Femur (tissue), 1 donor: ENCODE measurements around the gene RFX1.

Experiments
- DNase-seq: peaks from one replicate; pipeline ENCODE4 v3.0.0-alpha.2; 2017

RFX1 gene

DNA sequence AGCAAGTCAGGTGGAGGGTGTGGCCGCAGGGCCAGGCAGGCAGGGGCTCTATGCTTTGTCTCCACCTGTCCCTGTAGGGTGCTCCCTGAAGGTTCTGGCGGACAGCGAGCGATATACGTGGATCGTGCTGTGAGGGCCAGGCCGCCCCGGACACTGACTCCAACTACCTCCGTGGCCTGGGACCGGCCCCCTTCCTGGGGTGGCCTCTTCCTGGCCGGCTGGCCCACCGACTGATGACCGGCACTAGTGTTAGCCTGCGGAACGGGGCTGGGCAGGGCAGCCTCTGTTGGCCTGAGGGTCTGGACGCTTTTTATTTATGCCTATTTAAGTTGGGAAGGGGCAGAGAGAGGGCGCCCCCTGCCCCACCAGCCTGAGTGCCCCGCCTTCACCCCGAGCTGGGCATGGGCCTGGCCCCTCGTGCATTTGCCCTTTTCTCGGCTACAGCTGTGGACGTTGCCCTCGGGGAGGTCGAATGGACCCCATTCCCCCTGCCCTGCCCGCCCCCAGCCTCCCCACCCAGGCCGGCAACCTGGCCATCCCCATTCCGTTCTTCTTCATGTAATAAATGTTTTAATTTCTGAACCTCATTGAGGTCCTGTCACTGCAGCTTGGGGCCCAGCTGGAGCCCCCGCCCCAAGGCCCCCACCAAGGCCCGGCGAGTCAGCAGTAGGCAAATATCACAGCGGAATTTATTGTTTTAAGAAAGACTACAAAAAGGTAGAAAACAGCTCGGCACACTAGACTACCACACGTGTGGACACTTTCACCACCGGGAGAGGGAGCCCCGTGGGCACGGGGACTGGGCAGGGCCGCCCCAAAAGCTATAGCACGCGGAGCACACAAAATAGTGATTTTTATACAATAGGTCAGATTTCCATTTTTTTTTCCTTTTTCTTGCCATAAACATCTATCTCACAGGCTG lies 45.0 kb downstream of the RFX1 start:
- DNase-seq = no peak

DNA sequence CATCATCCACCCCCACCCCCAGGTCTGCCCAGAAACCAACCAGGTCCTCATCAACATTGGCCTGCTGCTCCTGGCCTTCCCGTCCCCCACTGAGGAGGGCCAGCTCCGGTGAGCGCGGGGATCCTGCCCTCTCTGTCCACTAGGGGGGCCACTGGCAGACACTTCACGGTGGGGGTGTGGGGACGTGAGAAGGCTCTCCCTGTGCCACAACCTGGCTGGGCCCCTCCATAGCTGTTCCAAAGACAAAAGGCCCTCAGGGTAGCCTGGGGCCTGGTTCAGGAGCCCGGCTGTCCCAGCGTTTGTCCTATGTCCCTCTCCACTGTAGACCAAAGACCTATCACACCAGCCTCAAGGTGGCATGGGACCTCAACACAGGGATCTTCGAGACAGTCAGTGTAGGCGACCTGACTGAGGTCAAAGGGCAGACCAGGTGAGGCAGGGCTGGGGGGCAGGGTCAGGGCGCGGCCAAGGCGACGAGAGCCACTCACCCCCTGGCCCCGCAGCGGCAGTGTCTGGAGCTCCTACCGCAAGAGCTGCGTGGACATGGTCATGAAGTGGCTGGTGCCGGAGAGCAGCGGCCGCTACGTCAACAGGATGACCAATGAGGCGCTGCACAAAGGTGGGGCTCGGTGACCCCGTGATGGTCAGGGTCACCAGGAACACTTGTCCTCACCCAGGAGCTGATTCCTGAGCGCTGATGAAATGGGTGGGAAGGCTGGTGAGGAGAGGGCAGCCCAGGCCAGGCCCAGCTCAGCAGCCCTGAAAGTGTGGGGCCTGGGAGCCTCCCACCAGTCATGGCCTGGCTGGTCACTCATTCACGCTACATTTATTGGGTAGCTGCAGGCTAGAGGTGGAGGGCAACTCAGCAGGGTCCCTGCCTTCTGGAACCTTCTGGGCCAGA lies 45.9 kb downstream of the RFX1 start:
- DNase-seq = peak; percentile 42

DNA sequence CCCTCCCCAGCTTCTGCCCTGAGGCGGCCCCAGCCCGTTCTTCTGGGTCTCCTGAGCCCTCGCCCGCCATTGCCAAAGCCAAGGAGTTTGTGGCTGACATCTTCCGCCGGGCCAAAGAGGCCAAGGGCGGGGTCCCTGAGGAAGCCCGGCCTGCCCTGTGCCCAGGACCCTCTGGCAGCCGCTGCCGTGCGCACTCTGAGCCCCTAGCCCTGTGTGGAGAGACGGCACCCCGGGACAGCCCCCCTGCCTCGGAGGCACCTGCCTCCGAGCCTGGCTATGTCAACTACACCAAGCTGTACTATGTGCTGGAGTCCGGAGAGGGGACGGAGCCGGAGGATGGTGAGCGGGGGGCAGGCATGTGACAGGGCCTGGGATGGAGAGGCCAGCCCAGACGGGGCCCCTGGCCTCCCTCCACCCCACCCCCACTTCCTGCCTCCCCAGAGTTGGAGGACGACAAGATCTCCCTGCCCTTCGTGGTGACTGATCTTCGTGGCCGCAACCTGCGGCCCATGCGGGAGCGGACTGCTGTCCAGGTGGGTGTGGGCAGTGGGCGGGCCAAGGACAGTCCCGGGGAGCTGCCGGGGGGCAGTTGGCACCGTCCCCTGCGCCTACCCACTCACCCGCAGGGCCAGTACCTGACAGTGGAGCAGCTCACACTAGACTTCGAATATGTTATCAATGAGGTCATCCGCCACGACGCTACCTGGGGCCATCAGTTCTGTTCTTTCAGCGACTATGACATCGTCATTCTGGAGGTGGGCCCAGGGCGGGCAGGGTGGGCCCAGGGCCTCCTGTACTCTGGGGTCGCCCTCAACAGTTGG lies 46.8 kb downstream of the RFX1 start:
- peak; percentile 22 for DNase-seq

DNA sequence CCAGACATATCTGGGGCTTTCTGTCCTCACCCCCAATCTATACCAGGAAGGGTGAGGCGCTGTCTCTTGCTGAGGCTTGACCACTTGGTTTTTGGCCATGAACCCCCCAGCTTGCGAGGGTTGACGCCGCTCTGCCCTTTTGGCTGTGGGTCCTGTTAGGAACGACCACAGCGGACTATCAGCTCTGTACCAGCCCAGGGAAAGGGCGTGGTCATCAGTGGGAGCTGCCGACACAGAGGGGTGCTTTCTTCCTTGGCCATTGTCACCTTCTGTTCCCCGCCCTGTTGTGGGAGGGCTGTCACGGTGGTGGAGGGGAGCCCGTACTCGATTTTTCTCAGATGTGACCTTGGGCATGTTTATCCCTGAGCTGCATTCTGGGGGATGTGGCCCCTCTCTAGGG lies 48.1 kb downstream of the RFX1 start:
- DNase-seq = no peak

DNA sequence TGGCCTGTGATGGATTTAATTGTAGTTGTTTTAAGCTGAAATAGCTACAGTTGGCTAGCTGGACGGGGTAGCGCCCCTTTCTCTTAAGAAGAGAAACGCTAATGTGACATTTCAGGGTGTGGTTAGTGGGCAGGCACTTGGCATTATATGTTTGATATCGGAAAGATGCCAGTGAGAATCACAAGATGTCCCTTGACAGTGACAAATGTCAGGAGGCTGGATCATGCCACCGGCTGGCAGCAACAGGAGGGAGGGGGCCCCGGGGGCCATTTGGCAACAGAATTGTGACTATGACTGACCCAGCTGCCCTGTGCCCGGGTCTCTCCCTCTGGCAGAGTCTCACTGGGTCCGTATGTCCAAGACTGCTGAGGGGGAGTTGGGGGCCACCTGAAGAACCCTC lies 49.1 kb downstream of the RFX1 start:
- DNase-seq = no peak

DNA sequence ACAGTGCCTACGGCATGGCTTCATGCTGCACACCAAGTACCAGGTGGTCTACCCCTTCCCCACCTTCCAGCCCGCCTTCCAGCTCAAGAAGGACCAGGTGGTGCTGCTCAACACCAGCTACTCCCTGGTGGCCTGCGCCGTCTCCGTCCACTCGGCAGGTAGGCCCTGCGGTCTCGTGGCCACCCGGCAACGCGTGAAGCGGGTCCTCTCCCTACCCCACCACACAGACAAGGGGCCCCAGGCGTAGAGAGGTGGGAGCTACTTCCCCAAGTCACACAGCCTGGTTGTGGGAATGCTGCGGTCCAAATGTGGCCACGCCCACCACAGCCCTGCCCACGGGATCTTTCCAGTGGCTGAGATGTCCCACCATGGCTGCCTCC lies 49.8 kb downstream of the RFX1 start:
- DNase-seq = no peak

DNA sequence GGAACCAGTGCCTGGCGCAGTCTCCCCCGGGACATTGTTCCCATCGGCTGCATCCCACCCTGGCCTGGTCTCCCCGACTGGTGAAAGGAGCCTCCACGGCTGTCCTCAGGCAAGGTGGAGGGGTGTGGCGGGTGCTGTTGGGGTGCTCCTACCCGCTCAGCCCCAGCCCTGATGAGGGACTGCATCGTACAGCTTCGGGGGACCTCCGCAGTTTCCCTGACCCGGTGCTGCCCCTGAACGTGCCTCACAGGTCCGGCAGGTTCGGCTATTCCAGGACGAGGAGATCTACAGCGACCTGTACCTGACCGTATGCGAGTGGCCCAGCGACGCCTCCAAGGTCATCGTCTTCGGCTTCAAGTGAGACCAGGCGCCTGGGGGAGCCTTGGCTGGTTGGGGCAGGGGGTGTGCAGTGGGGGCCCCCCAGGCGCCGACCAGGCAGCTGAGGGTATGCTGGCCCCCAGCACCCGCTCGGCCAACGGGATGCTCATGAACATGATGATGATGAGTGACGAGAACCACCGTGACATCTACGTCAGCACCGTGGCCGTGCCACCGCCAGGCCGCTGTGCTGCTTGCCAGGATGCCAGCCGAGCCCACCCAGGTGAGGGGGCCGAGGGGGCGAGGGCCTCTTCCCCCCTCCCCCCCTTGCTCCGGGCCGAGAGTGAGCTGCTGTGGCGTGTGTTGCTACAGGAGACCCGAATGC lies 50.3 kb downstream of the RFX1 start:
- DNase-seq = no peak

DNA sequence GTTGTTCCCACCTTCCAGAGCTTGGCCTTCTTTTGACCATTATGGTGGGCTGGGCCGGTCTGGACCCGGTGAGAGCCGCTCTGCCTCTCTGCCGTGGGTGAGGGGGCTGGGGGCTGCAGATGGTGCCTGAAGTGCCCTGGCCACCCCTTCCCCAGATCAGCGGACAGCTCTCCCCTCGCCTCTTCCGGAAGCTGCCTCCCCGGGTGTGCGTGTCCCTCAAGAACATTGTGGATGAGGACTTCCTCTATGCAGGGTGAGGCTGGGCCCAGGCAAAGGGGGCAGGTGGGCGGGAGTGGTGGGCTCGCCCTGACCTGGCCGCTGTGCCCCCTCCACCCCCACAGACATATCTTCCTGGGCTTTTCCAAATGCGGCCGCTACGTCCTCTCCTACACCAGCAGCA lies 51.9 kb downstream of the RFX1 start:
- no peak for DNase-seq

DNA sequence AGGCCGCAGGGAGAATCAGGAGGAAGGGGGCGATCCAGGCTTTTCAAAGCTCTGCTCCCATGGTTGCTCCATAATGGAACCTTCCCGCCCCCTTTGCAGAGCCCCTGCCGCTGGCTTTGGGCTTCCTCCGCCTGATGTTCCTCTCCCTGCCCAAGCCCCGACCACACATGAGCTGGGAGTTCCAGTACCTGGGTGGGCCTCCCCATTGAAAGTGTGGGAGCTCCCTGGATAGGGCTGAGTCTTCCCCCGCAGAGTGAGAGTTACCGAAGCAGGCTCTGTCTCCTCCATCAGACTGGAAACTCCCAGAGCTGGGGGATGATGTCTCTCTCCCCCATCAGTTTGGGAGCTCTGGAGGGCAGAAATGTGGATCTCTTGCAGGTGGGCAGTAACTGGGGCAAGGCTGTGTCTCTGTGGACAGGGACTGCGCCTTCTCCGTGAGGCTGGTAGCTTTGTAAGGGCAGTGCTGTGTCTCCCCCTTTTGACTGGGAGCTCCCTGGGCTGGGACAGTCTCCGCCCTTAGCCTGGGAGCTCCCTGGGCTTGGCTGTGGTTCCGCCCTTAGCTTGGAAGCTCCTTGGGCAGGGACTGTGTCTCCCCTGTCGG lies 53.1 kb downstream of the RFX1 start:
- DNase-seq = peak; percentile 64

DNA sequence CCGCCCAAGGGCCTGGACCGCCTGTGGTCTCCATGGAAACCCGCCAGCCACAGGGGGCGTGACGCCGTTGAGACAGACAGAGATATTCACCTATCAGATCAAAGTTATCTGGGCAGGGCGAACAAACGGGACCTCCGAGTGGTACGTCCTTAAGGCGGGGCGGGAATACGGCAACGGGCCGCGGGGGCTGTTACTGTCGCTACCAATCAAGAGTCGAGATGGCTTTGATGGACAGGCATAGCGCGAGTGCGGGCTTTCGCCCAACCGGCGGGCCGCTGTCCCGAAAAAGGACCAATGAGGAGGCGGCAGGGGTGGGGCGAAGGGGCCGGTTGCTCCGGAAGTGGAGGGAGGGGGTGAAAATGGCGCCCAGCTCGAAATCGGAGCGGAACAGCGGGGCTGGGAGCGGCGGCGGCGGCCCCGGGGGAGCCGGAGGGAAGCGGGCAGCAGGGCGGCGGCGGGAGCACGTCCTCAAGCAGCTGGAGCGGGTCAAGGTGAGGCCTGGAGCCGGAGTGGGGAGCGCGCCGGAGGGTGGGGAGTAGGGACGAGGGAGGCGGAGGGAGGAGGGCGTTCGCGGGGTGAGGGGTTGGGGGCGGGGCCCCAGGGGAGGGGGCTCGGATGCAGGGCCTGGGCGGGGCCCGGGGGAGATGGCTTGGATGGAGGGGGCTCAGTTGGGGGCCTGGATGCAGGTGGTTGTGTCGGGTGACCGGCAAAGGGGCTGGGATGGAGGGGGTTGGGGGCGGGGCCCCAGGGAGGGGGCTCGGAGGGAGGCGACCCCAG lies 53.8 kb downstream of the RFX1 start, which contains the start of gene DCAF15:
DCAF15 (plus strand) TSS at position 356 of the 777 bp plus-strand sequence; CDS start at position 360, 4 bp downstream.
- DNase-seq = peak; percentile 100

DNA sequence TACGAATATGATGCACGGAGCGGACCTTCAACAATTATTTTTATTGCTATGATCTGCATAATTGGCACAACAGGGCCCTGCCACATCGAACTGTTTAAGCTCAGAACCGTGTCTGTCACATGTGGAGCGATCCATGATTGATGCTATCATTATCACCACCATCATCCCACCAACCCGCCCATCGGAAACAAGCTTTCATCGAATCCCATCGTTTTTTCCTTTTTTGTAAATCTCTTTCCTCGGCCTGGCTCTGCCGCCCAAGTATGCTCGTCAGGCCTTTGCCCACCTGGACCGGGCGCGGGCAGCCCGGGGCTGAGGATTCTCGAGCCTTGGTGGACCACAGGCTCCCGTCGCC lies 54.3 kb downstream of the RFX1 start:
- no peak for DNase-seq

DNA sequence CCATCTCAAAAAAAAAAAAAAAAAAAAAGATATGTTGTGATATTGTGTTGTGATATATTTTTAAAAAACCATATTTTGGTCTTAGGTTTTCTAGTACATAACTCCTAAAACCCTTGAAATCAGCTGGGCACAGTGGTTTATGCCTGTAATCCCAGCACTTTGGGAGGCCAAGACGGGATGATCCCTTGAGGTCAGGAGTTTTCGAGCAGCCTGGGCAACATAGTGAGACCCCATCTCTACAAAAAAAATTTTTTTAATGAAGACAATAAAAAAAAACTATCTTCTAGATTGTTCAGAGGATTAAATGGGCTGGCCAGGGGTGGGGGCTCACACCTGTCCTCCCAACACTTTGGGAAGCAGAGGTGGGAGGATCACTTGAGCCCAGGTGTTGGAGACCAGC lies 55.1 kb downstream of the RFX1 start:
- no peak for DNase-seq

DNA sequence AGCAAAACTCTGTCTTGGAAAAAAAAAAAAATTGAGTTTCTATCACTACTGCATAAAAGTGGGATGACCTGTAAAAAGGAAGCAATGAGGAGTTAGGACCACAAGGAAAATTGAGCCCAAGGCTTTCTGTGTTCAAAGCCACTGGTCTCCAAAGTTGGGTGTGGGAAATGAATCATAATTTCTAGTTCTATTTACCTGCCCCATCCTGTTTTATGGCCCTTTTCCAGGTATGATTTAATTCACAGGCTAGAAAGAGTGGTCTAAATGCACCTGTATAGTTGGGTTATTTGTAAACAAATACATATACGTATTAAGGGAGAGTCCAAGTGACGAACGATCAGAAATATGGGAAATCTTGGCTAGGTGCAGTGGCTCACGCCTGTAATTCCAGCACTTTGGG lies 59.7 kb downstream of the RFX1 start:
- no peak for DNase-seq

DNA sequence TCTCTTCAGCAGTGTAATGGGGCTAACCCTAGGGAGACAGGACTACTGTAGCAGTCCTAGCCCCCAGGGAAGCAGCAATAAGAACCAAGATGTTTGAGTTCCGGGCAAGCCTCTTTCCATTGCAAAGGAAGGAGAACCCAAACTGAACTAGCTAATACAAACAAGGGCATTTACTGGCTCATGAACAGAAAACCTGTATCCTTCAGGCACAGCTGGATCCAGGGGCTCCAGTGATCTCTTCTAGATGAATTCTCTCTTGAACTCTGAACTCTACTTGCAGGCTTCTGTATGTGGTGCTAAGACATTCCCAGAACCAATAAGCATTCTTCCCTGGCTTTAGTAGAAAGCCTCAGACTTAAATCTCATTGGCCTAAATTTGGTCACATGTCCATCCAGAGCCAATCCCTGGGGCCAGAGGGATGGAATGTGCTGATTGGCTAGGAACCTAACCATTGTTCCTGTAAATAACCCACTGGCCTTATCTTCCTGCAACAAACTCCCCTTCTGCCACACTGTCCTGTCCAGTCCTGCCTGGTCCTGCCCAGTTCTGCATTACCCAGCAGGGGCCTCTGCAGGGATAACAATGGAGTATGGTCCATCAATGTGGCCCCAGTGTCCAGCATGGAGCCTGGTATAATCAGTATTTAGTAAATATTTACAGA lies 64.0 kb downstream of the RFX1 start:
- no peak for DNase-seq

DNA sequence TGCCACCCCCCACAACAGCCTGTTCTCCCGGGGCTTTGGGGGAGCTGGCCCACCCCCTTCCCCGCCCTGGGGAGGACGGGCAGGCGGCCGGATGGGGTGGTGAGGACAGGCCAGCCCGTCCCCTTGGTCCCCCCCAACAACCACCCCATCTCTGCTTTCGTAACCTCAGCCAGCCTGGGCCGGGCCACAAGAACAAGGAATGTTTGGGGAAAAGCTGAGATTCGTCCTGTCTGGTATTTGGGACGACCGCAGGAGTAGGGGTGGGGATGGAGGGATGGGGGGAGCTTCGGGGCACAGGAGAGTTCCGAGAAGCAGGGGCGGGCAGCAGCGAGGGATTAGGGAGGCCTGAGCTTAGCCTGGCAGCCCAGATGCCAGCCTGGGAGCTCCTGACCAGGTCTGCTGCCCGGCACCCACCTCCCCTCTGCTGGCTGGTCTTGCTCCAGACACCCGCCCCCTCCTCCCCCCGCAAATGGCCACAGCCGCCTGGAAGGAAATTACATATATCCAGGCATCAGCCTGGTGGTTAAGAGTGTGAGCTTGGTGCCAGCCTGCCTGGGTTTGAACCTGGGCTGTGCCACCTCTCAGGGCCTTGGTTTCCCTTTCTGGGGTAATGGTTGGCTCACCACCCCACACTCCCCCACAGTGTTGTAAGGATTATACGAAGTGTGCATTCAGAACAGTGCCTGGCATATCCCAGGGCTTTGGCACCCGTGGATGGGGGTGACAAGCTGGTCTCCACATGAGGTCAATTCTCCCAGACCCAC lies 67.6 kb downstream of the RFX1 start, which contains the start of gene PODNL1:
PODNL1 (minus strand) TSS at position 117 of the 764 bp plus-strand sequence. CDS start 236 bp downstream, outside the sequence.
- peak; percentile 86 for DNase-seq

DNA sequence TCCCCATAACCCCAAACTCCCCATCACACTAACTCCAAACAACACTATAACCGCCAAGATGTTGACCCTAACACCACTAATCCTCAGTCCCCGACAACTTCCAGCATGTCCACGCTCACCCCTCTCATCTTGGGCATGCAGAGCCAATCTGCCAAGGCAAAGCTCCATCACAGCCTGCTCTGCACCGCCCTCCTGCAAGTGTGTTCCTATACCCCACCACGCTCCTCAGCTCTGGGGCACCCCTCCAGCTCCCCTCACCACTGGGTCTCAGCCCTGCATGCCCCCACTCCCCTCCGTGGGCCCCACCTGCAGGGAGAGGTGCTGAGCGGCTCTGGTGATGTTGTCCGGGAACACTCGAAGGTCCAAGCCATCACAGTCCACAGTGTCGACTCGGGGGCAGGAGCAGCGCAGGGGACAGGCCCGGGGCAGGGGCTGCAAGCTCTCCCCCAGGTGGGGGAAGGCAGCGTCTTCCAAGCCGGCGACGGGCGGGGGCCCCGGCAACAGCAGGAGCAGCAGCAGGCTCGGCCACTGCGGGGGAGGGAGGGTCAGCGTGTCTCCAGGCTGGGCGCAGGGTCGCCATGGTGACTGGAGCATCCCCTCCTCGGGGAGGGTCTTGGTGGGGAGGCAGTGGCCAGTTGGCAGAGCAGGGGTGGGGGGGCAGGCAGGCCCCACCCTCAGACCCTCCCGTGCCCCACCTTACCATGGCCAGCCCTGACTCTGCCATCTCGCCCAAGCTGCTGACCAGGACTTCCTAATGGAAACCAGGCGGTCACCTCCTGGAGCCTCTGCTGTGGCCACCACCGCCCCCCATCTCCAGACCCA lies 68.4 kb downstream of the RFX1 start:
- peak; percentile 62 for DNase-seq

DNA sequence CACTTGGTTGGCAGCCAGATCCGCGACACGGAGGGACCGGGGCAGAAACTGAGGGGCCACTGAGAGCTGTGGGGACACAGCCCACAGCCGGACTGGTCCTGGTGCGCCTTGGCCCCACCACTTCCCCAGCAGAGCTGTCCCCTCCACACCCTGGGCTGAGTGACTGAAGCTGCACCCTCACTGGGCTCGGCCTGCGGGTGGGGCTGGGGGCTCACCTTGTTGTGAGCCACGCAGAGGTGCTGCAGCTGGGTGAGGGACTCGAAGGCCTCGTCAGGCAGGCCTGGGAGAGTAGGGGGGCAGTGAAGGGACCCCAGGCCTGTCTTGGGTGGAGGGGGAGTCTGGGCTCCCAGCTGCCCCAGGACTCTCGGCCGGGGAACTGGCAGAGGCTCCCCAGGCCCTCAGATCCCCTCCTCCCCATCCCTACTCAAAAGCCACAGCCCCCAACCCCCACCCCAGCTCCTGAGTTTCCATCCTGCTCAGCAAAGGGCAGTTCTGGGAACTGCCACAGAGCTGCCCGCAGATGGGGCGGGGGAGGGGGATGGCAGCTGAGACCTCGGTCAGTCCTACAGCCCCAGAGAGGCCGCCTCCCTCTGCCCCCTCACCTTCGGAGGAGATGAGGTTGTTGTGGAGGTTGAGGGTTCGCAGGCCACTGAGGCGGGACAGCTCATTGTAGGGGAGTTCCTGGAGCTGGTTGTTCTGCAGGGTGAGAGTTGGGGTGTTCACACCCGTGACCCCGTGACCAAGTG lies 70.2 kb downstream of the RFX1 start:
- DNase-seq = no peak

DNA sequence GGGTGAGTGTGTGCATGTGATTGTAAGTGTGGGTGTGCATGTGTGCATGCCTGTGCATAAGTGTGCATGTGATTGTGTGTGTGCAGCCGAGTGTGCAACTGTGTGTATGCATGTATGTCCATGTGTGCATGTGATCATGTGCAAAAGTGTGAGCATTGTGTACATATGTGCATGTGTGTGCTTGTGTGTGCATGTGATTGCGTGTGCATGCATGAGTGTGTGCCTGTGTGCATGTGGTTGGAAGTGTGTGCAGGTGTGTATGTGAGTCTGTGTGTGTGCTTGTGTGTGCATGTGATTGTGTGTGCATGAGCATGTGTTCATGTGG lies 71.4 kb downstream of the RFX1 start:
- no peak for DNase-seq
